ENCODE measurements around the gene CDC42BPG. TPM values are rescaled to one million over a fixed set of nuclear protein-coding genes. Genes with fewer than 3 reads are reported as not detected.

Gene CDC42BPG
- total RNA-seq, 1 experiment from 2014 or later, result 24.9 TPM

DNA sequence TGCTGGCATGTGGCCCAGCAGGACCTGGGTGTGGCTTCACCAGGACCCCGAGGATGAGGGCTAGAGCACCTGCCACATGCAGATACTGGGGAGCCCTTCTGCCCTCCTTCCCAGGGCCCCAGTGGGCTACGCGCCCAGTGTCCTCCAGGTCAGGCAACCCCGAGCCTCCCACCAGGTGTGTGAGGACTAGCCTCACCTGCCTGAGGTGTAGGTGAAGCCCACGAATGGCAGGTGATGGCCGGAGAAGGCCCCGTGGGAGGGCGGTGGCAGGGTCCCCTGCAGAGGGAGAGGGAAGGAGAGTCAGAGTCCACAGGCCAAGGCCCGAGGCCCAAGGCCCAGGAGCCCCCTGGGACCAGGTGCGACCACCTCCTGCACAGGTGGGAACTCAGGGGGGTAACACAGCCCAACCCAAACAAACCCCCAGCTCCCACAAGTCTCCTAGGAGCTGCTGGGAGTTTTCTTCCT lies 6.5 kb downstream of the CDC42BPG start:
- no peak overlapping the region for H4K91ac ChIP-seq (ENCODE audit: insufficient read length, low read depth, low read length)
- no peak overlapping the region for H3K18ac ChIP-seq (ENCODE audit: insufficient read length, low read depth, low read length)
- no peak overlapping the region for H2BK20ac ChIP-seq (ENCODE audit: low read depth, low read length, poor library complexity, severe bottlenecking)
- Mint-ChIP-seq H3K36me3 (ENCODE audit: insufficient read depth in 1 of 3, low read depth in 3 of 3) (peaks cover 0 to 28% (median 5%) of the 10 kb centered on the region in 3 experiments; a peak in 5 of 7 replicates), H3K27me3 (ENCODE audit: low read depth) (no peaks in the 10 kb centered on the region), H3K27ac (no peak overlapping the region), H3K9me3 (no peaks in the 10 kb centered on the region), H3K4me1 (peaks cover 9 to 15% of the 10 kb centered on the region in 2 experiments), H3K4me3 (no peak overlapping the region)
- no peak overlapping the region for H2BK12ac ChIP-seq (ENCODE audit: insufficient read length, low read depth, low read length)
- H3K27ac ChIP-seq (ENCODE audit: insufficient read length, low read depth, low read length), result no peak overlapping the region
- no peak overlapping the region for H3K14ac ChIP-seq (ENCODE audit: insufficient read depth, low read length)
- H2BK5ac ChIP-seq (ENCODE audit: insufficient read length, low read length), result no peak overlapping the region
- H3K23me2 ChIP-seq (ENCODE audit: insufficient read length, low read depth, low read length, poor library complexity, severe bottlenecking), result no peaks in the 10 kb centered on the region
- WGBS (ENCODE audit: extremely low coverage, insufficient read length, low lambda C conversion rate), result no CpG with 5 or more reads among the region's 10 CpGs
- no peak overlapping the region for H4K8ac ChIP-seq (replicated peaks; ENCODE audit: insufficient read length, low read depth, low read length)
- H2AK5ac ChIP-seq (ENCODE audit: insufficient read length, low read length), result no peak overlapping the region
- H3K9ac ChIP-seq (ENCODE audit: extremely low read depth, insufficient read length, low read length), result no peak overlapping the region
- no peak overlapping the region for H2BK15ac ChIP-seq (ENCODE audit: low read depth, low read length)
- no peaks in the 10 kb centered on the region for H3K9me3 ChIP-seq (ENCODE audit: control insufficient read depth, low read depth, low read length)
- no peak overlapping the region for H3K4me2 ChIP-seq (ENCODE audit: insufficient read depth, insufficient read length, low read length)
- no peak overlapping the region for H3T11ph ChIP-seq (ENCODE audit: low read length)
- no peaks in the 10 kb centered on the region for H3K4me1 ChIP-seq (ENCODE audit: insufficient read depth, low read length)
- H3K4ac ChIP-seq (ENCODE audit: low read depth, low read length), result no peak overlapping the region
- H2AFZ ChIP-seq (ENCODE audit: low read length), result no peak overlapping the region
- H4K20me1 ChIP-seq (ENCODE audit: control insufficient read depth, insufficient read depth, insufficient read length), result no peaks in the 10 kb centered on the region
- H4K5ac ChIP-seq (ENCODE audit: insufficient read length, low read depth, low read length), result no peak overlapping the region
- H3K56ac ChIP-seq (ENCODE audit: insufficient read length, low read depth, low read length), result no peak overlapping the region
- H3K27me3 ChIP-seq (ENCODE audit: insufficient read depth, low read length), result no peaks in the 10 kb centered on the region
- H3K79me2 ChIP-seq (ENCODE audit: insufficient read depth, low read length), result no peaks in the 10 kb centered on the region
- no peak for DNase-seq
- H3K79me1 ChIP-seq (ENCODE audit: insufficient read depth, low read depth, low read length, poor library complexity, severe bottlenecking), result no peaks in the 10 kb centered on the region
- no peak overlapping the region for H3K23ac ChIP-seq (ENCODE audit: insufficient read length, low read depth, low read length)
- TF ChIP-seq, protein P1, sequence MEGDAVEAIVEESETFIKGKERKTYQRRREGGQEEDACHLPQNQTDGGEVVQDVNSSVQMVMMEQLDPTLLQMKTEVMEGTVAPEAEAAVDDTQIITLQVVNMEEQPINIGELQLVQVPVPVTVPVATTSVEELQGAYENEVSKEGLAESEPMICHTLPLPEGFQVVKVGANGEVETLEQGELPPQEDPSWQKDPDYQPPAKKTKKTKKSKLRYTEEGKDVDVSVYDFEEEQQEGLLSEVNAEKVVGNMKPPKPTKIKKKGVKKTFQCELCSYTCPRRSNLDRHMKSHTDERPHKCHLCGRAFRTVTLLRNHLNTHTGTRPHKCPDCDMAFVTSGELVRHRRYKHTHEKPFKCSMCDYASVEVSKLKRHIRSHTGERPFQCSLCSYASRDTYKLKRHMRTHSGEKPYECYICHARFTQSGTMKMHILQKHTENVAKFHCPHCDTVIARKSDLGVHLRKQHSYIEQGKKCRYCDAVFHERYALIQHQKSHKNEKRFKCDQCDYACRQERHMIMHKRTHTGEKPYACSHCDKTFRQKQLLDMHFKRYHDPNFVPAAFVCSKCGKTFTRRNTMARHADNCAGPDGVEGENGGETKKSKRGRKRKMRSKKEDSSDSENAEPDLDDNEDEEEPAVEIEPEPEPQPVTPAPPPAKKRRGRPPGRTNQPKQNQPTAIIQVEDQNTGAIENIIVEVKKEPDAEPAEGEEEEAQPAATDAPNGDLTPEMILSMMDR (conservative IDR thresholded peaks at IDR 0.05), result no peak
- H2BK120ac ChIP-seq (ENCODE audit: low read depth, low read length, poor library complexity, severe bottlenecking), result no peak overlapping the region
